DMS 273 (cell line): Measurements from ENCODE around the gene EFNB2.
A peak's percentile ranks its signal among the peaks of the same experiment; 100 is the strongest.

Experiments used
- DNase-seq: peaks from one replicate; lab custom pipeline; 2025; ENCODE audit not compliant: unreplicated experiment; lab: John Stamatoyannopoulos, UW

The EFNB2 gene

DNA sequence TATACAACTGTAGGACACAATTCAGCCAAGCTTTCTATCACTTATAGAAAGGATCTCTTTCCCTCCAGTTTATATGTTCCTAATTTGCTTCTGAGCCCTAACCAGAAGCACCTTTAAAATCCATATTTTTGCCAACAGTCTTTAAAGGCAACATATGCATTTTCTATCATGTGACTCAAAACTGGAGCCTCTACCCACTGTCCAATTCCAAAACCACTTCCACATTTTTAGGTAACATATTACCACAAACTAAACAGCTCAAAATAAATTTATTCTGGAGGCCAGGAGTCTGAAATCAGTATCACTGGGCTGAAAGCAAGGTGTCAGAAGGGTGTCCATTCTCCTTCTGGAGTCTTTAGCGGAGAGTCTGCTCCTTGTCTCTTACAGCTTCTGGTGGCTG, 15.9 kb upstream of the EFNB2 start:
- no peak for DNase-seq

DNA sequence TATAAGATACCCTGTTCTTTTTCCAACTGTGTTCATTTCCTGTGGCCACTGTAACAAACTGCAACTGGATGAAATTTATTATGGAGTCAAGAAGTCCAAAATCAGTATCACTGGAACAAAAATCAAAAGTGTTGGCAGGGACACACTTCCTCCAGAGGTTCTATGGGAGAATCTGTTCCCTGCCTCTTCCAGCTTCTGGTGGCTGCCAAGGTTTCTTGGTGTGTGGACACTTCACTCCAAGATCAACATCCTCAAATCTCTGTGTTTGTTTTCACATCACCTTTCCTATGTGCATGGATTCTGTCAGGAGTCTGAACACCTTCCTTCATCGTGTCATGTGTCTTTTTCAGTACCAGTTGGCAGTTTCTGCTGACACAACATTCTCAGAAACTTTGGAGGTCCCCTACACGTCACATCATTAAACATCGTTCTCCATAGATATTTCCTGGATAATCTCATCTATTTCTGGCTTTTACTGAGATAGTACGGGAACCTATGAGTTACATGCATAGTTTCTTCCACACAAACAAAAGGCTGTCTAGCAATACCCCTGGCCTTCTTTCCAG, 15.2 kb upstream of the EFNB2 start:
- DNase-seq: no peak

DNA sequence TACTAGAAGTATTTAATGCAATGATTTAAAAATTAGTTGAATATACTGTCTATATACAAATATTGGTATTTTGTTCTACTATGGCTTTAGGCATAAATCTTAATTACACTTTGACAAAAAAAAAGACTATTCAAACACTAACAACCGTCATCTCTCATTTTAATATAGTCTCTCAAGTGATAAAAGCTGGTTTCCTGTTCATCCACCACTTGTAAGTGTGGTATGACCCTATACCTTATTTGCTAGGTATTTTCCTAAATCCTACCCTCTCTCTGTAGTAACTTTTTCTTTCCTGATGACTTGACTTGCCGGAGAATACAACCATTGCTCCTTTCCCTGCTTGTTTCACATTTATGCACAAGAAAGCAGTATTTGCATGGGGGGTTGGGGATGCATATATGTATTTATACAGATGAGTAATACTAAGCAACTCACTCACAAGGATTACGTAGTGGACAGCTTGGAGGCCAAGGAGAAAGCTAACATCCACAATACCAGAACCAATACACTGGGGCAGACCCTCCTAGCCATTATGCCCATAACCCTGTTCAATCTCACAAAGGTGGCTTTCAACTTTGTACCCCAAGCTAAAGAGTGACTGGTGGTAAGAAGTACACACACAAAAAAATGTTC, 12.7 kb upstream of the EFNB2 start:
- no peak for DNase-seq

DNA sequence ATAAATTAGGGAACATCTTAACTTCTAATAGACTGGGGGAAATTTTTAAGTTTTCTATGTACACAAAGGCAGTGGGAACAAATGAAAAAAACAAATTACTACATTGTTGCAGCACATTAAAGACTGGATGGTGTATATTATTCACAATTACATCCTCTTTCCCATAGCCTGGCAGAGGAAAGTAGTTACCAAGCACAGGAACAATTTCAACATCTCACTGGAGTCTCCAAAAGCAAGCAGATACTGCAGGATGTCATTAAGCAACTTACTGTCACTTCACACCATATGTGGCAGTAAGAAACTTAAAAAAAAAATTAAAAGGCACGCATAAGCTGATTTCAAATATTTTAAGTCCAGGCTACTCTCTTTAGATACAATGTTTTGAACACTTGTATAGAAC, 6.4 kb upstream of the EFNB2 start:
- DNase-seq: no peak

DNA sequence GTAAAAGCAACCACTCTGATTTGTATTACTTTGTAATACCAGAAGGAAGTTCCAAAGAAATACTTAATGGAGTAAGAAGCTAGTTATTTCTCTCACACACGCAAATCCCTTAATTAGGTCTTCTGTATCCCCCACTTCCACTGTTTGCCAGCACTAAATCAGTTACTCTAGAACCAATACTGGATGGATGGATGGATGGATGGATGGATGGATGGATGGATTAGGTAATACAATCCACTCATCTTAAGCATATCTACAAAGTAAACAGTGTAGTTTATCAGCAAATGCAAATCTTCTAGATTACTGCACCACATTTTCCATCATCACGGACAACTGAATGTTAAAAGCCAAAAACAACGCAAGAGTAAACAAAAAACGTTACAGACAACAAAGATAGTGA, 5.2 kb upstream of the EFNB2 start:
- no peak for DNase-seq

DNA sequence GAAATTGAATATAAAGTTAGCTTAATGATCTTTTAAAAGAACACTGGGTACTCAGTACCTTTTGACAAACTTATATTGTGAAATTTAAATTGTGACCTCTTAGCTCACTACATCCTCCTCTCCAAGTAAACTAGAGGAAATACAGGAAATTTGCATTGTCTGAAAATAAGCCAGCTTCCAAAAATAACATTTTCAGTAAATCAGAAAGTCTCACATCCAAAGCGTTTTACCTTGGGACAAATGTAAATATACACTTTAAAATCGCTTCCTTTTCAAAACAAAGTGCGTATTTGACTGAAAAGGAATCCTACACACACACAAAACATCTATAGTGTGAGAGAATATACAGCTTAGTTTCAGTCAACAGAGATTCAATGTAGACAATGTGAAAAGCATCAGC, 2.1 kb upstream of the EFNB2 start:
- no peak for DNase-seq

DNA sequence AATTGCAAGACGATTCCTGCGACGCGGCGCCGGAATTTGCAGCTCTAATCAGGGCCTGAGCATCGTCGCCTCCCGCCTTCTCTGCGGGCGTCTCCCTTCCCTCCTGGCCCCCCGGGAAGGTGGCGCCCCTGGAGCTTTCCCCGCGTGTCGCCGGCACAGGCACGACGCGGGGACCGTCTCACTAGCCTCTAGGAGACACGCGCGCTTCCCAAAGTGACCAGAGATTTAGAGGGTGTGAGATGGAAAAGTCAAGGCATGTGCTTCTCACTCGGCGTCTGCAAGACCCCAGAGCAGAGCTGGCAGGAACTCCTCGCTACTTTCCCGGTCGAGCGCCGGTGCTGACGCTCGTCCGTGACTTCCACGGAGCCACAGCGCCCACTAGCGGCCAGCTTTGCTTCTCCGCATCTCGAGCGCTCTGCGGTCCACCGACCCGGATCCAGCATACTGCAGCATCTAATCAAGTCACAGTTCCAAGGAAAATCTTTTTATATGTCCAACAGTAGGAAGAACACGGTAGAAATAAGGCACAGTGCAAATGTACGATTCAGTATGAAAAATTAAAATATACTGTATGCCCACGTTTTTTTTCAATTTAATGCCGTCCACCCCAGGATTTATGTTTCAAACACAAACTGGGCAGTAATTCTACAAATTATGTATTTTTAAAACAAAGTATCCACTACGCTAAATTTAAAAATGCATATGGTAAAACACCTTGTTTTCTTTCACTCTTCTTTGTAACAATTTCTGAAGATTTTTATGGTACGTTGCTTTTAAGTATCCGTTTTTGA, 977 bp upstream of the EFNB2 start:
- DNase-seq: peak; percentile 93

DNA sequence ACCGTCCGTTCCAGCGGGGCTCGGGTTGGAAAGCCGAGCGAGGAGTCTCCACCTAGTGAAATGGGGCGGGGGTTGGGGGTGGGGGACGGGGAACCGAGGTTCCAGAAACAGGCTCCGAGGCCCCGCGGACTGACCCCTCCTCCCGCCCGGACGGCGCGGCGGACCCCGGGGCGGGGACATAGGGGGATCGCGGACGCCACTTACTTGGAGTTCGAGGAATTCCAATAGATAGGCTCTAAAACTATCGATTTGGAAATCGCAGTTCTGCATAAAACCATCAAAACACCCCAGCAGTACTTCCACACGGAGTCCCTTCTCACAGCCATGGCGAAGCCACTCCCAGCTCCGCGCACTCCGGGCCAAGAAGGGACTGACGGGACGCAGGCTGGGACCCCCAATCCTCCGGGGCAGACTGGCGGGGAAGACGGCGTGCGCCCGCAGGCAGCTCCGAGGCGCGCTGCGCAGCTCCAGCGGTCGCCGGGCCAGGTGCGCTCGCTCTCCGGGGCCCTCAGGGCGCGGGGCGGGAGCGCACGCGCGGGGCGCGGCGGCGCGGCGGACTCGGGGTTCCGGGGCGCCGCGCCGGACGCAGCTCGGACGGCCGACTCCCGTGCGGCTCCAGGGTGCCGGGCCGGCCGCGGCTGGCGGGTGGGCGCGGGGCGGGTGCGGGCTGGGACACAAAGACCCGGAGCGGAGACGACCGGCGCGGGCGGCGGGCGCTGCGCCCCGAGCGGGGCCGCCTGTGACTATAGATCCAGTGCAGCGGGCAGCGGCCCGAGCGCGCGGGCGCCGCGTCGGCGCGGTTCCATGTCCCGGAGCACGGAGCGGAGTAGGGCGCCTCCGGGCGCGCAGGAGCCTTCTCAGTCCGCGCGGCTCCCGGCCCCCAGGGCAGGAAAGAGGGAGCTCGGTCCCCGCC, 567 bp downstream of the EFNB2 start:
- DNase-seq: peak; percentile 57

DNA sequence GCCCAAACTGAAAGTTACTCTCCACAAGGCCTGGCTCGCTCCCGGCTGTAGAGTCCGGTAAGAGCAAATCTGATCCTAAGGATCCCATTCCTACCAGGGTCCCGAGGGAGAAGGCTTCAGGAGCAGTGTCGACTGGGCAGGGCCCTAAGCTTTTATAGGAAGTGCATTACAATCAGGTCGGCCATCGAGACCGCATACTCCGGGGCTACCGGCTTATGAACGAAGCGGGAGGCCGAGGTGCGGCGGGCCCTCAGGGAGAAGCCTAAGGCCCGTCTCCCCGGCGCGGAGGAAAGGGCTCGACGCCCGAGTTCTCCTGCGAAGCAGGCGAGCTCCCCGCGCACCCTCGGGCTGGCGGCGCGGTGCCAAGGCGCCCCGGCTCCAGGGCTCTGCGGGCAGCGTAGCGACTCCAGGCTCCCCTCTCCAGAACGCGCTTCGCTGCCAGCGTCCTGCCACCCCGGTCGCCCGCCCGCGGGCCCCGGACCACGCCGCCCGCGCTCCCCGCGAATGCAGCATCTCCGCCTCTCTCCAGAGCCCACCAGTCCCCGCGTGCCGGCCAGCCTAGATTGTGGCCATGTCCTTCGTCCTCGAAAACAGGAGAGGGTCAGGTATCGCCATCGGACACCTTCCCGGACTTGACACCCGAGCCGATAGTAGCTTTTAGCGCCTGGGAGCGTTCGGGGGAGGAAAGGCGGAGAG, 1.4 kb downstream of the EFNB2 start:
- DNase-seq: peak; percentile 67

DNA sequence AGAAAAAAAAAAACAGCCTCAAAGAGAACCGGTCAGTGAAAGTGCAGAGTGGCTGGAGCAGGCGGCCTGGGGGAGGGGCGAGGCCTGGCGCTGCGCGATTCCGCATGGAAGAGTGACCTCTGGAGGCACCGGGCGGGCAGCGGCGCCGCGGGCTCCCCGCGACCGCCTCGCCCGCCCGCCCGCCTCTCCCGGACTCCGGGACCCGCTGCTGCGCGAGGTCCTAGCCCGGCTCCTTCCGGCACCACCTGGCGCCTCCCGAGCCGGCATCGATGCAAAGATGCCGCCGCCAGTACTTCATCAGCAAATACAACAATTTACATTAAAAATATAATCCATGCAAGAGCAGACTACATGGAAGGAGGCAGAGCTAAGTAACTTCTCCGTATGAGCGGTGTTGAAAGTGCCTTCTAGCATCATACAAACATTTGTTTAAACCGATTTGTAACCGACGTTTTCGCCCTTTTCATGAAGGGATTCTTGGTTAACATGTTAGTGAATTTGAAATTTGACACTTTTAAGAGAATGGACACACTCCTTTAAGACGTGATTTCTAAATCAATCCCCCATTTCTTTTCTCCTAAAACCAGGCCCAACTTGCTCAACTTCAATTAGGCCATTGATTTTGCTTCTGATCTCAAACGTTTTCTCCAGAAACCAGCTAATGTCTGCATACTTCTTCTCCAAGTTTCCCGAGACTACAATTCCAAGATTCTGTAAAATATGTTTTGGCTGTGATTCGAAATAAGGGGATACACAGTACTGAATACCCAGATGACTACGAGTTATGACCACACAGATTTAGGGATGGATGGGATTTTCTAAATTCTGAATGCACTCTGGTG, 2.1 kb downstream of the EFNB2 start:
- DNase-seq: peak; percentile 77

DNA sequence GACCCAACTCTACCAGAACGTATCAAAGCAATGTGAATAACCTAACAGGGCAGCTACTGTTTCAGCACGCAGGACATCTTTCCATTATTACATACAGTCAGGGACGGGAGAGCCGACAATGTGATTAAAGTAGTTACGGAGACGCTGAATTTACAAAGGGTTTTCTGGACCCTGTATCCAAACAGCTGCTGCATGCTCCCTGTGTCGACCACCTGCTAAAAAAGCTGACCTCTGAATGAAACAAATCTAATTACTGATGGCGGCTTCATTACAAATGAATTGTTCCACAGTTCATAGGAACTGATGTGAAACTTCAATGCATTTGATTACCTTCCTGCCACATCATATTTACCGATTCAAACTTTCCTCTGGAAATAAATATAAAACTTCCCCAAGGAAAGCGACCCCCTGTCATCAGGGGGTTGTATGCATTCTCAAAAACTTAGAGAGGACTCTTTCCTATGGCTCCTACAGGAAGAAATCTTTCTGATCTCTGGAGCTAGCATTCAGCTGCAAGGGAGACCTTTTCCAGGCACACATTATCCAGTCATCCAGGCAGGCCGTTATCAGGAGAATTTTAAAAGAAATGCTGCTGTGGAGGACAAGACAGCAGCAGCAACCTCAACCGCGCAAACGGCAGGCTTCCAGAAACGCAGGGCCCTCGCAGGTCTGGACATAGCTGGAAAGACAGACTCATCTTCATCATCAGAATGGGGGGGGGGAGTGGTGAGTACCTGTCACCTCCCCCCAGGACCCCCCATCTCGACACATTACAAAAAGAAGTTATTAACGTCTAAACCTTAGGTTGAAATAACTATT, 3.1 kb downstream of the EFNB2 start:
- no peak for DNase-seq

DNA sequence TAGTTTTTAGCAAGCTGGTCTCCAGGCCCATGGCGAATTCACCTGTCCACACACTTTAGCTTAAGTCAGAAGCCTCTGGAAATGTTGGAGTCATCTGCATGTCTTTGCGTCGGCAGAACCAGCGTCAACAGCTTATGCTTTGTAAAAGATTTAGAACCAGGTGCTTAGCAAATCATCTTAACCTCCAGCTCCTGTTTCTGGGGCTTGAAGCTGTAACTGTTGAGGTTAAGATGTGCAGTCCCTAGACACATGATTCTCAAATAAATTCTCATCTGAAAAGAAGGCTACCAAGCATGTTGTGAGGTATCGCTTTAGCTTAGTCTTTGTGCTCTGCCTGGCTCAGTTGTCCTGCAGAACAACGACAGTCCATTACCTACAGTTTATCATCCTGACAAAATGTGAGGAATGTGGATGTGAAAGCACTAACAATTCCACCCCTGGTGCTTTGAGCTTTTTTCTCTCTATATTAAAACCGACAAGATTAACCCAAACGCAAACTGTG, 4.4 kb downstream of the EFNB2 start:
- DNase-seq: no peak

DNA sequence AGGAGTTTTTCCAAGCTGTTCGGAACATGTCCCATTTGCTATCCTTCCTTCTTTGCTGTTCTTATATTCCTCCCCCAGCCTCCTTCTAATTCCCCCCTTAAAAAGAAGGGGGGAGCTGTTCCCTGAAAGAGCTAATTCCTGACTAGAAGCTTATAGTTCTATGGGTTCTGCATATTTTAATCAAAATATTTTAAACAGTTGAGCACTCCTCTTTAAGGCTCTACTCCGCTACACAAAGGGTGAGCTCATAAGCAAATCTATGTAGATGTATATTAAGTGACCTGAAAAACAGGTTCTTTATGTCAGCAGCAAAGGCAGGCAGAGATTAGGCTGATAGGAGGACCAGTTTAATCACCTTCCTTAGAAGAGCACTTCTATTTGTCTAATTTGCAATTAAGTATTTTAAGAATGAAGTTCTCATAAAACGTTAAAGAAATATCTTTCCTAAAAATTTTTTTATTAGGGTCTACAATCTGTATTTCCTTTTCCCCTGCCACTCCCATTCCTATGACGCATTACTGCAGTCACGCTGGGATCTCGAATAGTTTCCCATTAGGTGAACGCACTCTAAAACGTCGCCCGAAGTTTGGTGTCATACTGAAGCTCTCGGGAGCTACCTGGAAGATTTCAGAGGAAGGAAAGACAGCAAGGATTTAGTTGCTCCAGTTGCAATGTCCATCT, 5.2 kb downstream of the EFNB2 start:
- DNase-seq: no peak

DNA sequence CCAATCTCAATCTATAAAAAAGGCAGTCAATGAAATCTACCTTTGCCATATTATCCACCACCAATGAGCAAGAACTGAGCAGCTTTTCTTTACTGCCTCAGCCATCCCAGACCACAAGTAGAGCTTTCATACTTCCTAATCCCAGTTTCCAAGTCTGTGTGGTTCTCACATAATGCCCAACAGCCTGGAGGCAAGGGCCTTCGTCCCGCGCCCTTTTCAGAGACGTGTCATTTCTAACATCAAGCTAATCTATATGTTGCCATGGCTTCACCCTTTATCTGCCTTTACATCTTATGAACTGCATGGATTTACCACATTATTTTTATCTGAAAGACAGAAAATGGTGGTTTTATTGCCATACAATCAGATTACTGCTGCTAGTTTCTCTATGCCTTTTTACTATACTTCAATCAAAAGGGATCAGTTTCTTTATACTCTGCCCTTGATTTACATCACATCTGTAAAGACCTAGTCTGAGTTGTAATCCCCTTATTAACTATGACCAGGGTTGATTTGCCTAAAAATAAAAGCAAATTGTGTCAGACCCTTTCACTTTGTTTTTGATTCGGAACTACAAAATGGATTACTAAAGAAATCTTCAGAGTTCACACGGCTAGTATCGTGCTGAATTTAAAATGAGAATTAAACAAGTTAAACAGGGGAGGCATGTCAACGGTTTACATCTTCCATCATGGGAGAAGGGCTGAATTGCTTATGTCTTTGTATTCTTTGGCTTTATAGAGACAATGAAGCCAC, 5.9 kb downstream of the EFNB2 start:
- DNase-seq: no peak

DNA sequence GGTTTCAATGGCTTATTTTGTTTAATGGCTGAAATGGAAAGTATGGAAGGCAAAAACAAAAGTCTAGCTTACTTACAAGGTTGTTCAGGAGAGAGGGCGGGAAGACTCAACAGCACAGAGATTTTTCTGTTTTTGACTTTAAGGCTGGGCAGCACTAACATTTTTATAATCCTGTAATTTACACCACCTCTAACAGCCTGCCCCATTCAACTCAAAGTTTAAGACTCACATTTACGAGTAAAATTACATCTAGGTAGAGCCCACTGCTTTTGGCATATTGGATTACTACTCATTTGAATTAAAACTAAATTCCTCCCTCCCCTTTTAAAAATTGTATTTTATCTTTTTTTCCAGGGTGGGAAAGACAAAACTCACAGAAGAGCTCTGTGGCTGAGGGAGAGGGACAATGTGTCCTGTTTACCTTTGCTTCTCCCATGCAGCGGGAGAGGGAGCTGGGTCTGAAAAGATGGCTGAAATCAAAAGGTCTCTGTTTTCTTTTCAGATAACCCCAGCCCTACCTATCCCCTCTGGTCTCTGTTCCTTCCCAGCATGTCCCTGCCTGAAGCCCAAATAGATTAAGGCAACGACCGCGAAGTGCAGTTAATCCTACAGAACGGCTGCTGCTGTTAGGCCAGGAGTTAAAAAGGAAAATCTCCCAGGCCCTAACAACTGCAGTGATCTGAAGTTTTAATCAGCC, 6.6 kb downstream of the EFNB2 start:
- DNase-seq: no peak

DNA sequence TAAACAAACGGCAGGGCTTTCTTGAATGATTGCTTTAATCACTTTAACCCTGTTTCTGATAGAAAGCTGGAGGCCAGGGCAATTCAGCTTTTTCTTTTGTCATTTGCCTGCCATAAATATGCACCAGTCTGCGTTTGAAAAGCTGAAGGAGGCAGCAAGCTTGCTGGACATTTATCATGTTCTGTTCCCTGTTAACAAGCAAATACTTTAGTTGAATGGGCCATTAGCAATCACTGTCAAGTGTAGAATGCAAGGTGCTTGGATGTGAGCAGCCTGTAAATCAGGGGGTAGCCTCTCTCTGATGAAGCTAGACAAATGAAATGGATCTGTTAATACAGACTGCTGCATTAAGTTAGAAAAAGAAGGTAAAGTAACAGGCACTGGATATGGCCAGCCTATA, 7.6 kb downstream of the EFNB2 start:
- DNase-seq: no peak

DNA sequence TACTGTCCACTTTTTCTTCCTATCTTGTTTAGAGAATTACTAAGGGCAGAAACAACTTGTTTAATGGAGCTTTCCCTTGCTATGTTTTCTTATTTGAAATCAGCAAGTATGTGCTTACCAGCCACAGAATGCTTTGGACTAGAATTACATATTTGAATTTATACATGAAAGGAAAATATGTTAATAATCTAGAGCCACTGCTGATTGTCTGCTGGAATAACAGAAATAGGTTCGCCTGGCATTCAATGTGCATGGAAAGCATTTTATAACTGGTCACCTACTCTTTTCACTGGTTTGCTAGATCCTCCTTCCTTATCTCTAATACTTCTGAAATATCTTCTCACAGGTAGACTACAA, 8.0 kb downstream of the EFNB2 start:
- no peak for DNase-seq
